ENCODE measurements around the gene EVX2. TPM values are rescaled to one million over a fixed set of nuclear protein-coding genes. Genes with fewer than 3 reads are reported as not detected.

EVX2 gene
- total and polyA plus RNA-seq, 4 donors: not detected

DNA sequence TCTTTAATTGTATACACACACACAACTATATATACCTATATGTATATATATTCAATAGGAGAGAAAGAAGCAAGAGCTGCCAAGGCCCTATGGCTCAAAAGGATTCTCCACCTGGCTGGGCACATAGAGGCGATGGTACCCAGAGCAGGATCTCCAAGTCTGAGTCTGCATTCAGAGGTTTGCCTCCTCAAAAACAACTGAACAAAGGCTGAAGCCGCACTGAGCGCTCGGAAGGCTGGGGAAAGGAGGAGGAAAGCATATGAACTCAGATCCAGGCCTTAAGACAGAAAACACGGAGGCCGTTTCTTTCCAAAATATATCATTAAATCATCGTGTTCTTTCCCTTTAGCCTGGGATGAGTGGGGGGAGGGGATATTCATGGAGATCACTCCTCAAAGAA lies 19.4 kb upstream of the EVX2 start:
- no peak overlapping the region for H3K27ac ChIP-seq (ENCODE audit: low read depth in 1 of 2, low read length in 2 of 2)
- 25% methylated on average over 7 of the region's 7 CpGs for WGBS
- peaks cover 0 to 21% (median 3%) of the 10 kb centered on the region in 4 donors for H3K4me1 ChIP-seq (ENCODE audit: control insufficient read depth in 4 of 4, insufficient read depth in 4 of 4, low read length in 3 of 4)
- H3K27me3 ChIP-seq (ENCODE audit: control insufficient read depth in 4 of 4, insufficient read depth in 4 of 4, low read length in 3 of 4): peaks cover 26 to 66% (median 37%) of the 10 kb centered on the region in 4 donors
- H3K9ac ChIP-seq (ENCODE audit: low read depth in 1 of 2, low read length in 2 of 2): no peak overlapping the region
- no peak for DNase-seq (ENCODE audit: low spot score)
- H3K9me3 ChIP-seq (ENCODE audit: control insufficient read depth in 4 of 4, low read length in 3 of 4): no peaks in the 10 kb centered on the region
- no peak for TF ChIP-seq SP1 (IDR thresholded peaks at IDR 0.05)
- TF ChIP-seq FOXA1 (IDR thresholded peaks at IDR 0.05): no peak
- no peak for TF ChIP-seq HNF4A (conservative IDR thresholded peaks at IDR 0.05)
- TF ChIP-seq, protein P1, sequence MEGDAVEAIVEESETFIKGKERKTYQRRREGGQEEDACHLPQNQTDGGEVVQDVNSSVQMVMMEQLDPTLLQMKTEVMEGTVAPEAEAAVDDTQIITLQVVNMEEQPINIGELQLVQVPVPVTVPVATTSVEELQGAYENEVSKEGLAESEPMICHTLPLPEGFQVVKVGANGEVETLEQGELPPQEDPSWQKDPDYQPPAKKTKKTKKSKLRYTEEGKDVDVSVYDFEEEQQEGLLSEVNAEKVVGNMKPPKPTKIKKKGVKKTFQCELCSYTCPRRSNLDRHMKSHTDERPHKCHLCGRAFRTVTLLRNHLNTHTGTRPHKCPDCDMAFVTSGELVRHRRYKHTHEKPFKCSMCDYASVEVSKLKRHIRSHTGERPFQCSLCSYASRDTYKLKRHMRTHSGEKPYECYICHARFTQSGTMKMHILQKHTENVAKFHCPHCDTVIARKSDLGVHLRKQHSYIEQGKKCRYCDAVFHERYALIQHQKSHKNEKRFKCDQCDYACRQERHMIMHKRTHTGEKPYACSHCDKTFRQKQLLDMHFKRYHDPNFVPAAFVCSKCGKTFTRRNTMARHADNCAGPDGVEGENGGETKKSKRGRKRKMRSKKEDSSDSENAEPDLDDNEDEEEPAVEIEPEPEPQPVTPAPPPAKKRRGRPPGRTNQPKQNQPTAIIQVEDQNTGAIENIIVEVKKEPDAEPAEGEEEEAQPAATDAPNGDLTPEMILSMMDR (IDR thresholded peaks at IDR 0.05; ENCODE audit: low read depth, low read length, missing input control): no peak
- no peak for TF ChIP-seq EGR1 (IDR thresholded peaks at IDR 0.05; ENCODE audit: low read depth in 2 of 2)
- TF ChIP-seq, protein P2, sequence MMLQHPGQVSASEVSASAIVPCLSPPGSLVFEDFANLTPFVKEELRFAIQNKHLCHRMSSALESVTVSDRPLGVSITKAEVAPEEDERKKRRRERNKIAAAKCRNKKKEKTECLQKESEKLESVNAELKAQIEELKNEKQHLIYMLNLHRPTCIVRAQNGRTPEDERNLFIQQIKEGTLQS (IDR thresholded peaks at IDR 0.05): no peak
- TF ChIP-seq, protein P3, sequence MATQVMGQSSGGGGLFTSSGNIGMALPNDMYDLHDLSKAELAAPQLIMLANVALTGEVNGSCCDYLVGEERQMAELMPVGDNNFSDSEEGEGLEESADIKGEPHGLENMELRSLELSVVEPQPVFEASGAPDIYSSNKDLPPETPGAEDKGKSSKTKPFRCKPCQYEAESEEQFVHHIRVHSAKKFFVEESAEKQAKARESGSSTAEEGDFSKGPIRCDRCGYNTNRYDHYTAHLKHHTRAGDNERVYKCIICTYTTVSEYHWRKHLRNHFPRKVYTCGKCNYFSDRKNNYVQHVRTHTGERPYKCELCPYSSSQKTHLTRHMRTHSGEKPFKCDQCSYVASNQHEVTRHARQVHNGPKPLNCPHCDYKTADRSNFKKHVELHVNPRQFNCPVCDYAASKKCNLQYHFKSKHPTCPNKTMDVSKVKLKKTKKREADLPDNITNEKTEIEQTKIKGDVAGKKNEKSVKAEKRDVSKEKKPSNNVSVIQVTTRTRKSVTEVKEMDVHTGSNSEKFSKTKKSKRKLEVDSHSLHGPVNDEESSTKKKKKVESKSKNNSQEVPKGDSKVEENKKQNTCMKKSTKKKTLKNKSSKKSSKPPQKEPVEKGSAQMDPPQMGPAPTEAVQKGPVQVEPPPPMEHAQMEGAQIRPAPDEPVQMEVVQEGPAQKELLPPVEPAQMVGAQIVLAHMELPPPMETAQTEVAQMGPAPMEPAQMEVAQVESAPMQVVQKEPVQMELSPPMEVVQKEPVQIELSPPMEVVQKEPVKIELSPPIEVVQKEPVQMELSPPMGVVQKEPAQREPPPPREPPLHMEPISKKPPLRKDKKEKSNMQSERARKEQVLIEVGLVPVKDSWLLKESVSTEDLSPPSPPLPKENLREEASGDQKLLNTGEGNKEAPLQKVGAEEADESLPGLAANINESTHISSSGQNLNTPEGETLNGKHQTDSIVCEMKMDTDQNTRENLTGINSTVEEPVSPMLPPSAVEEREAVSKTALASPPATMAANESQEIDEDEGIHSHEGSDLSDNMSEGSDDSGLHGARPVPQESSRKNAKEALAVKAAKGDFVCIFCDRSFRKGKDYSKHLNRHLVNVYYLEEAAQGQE (IDR thresholded peaks at IDR 0.05): no peak
- no peak for TF ChIP-seq MAX (IDR thresholded peaks at IDR 0.05)
- TF ChIP-seq HNF4G (IDR thresholded peaks at IDR 0.05): no peak
- no peak for TF ChIP-seq NR2F2 (IDR thresholded peaks at IDR 0.05)
- TF ChIP-seq JUND (IDR thresholded peaks at IDR 0.05): no peak
- no peak for TF ChIP-seq TAF1 (conservative IDR thresholded peaks at IDR 0.05)
- no peak for TF ChIP-seq GABPA (IDR thresholded peaks at IDR 0.05 in 1 of 2, conservative IDR thresholded peaks at IDR 0.05 in 1 of 2)
- TF ChIP-seq FOXA2 (IDR thresholded peaks at IDR 0.05): no peak
- TF ChIP-seq ZBTB33 (IDR thresholded peaks at IDR 0.05): no peak
- TF ChIP-seq YY1 (IDR thresholded peaks at IDR 0.05): no peak
- no peak for TF ChIP-seq RXRA (IDR thresholded peaks at IDR 0.05)
- no peak for TF ChIP-seq RAD21 (IDR thresholded peaks at IDR 0.05)
- no peaks in the 10 kb centered on the region for H3K36me3 ChIP-seq (ENCODE audit: control insufficient read depth in 4 of 4, insufficient read depth in 3 of 4, low read depth in 1 of 4, low read length in 3 of 4)
- H3K4me3 ChIP-seq (ENCODE audit: low read depth in 1 of 3, low read length in 3 of 3): no peak overlapping the region

All from liver (tissue), 9 donors.